H9 (cell line): ENCODE results near the gene AGXT. TPM values are rescaled to one million over a fixed set of nuclear protein-coding genes. Genes with fewer than 3 reads are reported as not detected.
A peak's percentile ranks its signal among the peaks of the same experiment; 100 is the strongest.

Experiments
- DNase-seq: peaks from one replicate; pipeline ENCODE4 v3.0.0-alpha.2; 2017
- H2AFZ ChIP-seq: one replicate; pipeline ENCODE4 v1.6.1; 2013; ENCODE audit warnings: mild to moderate bottlenecking, low read length, control low read depth, moderate library complexity
- H2AK5ac ChIP-seq: 2 replicates; pipeline ENCODE4 v1.6.1; 2013; ENCODE audit warnings: low read length, control low read depth, mixed read lengths; ENCODE audit not compliant: insufficient read length
- H2BK120ac ChIP-seq: one replicate; pipeline ENCODE4 v1.6.1; 2013; ENCODE audit warnings: low read depth, mild to moderate bottlenecking, low read length, control low read depth, inconsistent platforms; ENCODE audit not compliant: poor library complexity, severe bottlenecking
- H2BK12ac ChIP-seq: 2 replicates; pipeline ENCODE4 v1.6.1; 2013; ENCODE audit warnings: low read length, control low read depth, mixed read lengths, low read depth; ENCODE audit not compliant: insufficient read length
- H2BK15ac ChIP-seq: 2 replicates; pipeline ENCODE4 v1.6.1; 2013; ENCODE audit warnings: low read depth, low read length, control low read depth
- H2BK20ac ChIP-seq: one replicate; pipeline ENCODE4 v1.6.1; 2013; ENCODE audit warnings: low read depth, mild to moderate bottlenecking, low read length, control low read depth, inconsistent platforms; ENCODE audit not compliant: poor library complexity, severe bottlenecking
- H2BK5ac ChIP-seq: 2 replicates; pipeline ENCODE4 v1.6.1; 2013; ENCODE audit warnings: low read length, control low read depth, mixed read lengths; ENCODE audit not compliant: insufficient read length
- H3K14ac ChIP-seq: 2 replicates; pipeline ENCODE4 v1.6.1; 2013; ENCODE audit warnings: low read length, control low read depth; ENCODE audit not compliant: insufficient read depth
- H3K18ac ChIP-seq: 2 replicates; pipeline ENCODE4 v1.6.1; 2013; ENCODE audit warnings: low read depth, mild to moderate bottlenecking, mixed read lengths, low read length, control low read depth; ENCODE audit not compliant: insufficient read length
- H3K23ac ChIP-seq: 2 replicates; pipeline ENCODE4 v1.6.1; 2013; ENCODE audit warnings: low read length, control low read depth, mixed read lengths, low read depth; ENCODE audit not compliant: insufficient read length
- H3K23me2 ChIP-seq: 2 replicates; pipeline ENCODE4 v1.6.1; 2013; ENCODE audit warnings: low read depth, mild to moderate bottlenecking, mixed read lengths, low read length, control low read depth; ENCODE audit not compliant: insufficient read length, poor library complexity, severe bottlenecking
- H3K27ac ChIP-seq: 2 replicates; pipeline ENCODE4 v1.5.1; 2013; ENCODE audit warnings: low read length, control low read depth, mixed read lengths, low read depth; ENCODE audit not compliant: insufficient read length
- H3K27me3 ChIP-seq: 2 replicates; pipeline ENCODE4 v1.6.1; 2013; ENCODE audit warnings: low read length, control low read depth, inconsistent platforms; ENCODE audit not compliant: insufficient read depth
- H3K4ac ChIP-seq: 2 replicates; pipeline ENCODE4 v1.6.1; 2013; ENCODE audit warnings: low read depth, mild to moderate bottlenecking, control low read depth, inconsistent platforms, low read length, moderate library complexity
- H3K4me1 ChIP-seq: 2 replicates; pipeline ENCODE4 v1.6.1; 2013; ENCODE audit warnings: low read length, control low read depth, inconsistent platforms; ENCODE audit not compliant: insufficient read depth
- H3K4me2 ChIP-seq: 2 replicates; pipeline ENCODE4 v1.6.1; 2013; ENCODE audit warnings: low read length, control low read depth, mixed read lengths; ENCODE audit not compliant: insufficient read length, insufficient read depth
- H3K56ac ChIP-seq: 2 replicates; pipeline ENCODE4 v1.6.1; 2013; ENCODE audit warnings: low read depth, mild to moderate bottlenecking, mixed read lengths, low read length, control low read depth; ENCODE audit not compliant: insufficient read length
- H3K79me1 ChIP-seq: 2 replicates; pipeline ENCODE4 v1.6.1; 2013; ENCODE audit warnings: low read depth, mild to moderate bottlenecking, moderate library complexity, low read length, control low read depth, inconsistent platforms; ENCODE audit not compliant: insufficient read depth, poor library complexity, severe bottlenecking
- H3K79me2 ChIP-seq: 2 replicates; pipeline ENCODE4 v1.6.1; 2013; ENCODE audit warnings: low read length, control low read depth, inconsistent platforms; ENCODE audit not compliant: insufficient read depth
- H3K9ac ChIP-seq: 2 replicates; pipeline ENCODE4 v1.6.1; 2013; ENCODE audit warnings: low read length, control low read depth, mixed read lengths; ENCODE audit not compliant: insufficient read length; ENCODE audit errors: extremely low read depth
- H3K9me3 ChIP-seq: one replicate; pipeline ENCODE4 v1.6.1; 2013; ENCODE audit warnings: low read depth, low read length, inconsistent platforms; ENCODE audit not compliant: control insufficient read depth
- H3T11ph ChIP-seq: one replicate; pipeline ENCODE4 v1.6.1; 2013; ENCODE audit warnings: mild to moderate bottlenecking, low read length, control low read depth, inconsistent platforms
- H4K20me1 ChIP-seq: one replicate; pipeline ENCODE4 v1.6.1; 2013; ENCODE audit not compliant: control insufficient read depth, insufficient read length, insufficient read depth
- H4K5ac ChIP-seq: 2 replicates; pipeline ENCODE4 v1.6.1; 2013; ENCODE audit warnings: low read depth, mild to moderate bottlenecking, mixed read lengths, low read length, control low read depth; ENCODE audit not compliant: insufficient read length
- H4K8ac ChIP-seq: replicated peaks from 2 replicates; pipeline ENCODE4 v1.6.1; 2013; ENCODE audit warnings: low read length, control low read depth, mixed read lengths, low read depth; ENCODE audit not compliant: insufficient read length
- H4K91ac ChIP-seq: 2 replicates; pipeline ENCODE4 v1.6.1; 2013; ENCODE audit warnings: low read depth, mild to moderate bottlenecking, moderate library complexity, mixed read lengths, low read length, control low read depth; ENCODE audit not compliant: insufficient read length
- H3K27ac Mint-ChIP-seq, 3 experiments: 2 replicates in 2 of 3; 3 replicates in 1 of 3; pipeline ENCODE4 v1.8.0; 2020 to 2021; ENCODE audit warnings: mixed read lengths in 3 of 3, mild to moderate bottlenecking in 1 of 3, moderate library complexity in 1 of 3
- H3K27me3 Mint-ChIP-seq: 2 replicates; pipeline ENCODE4 v1.8.0; 2021; ENCODE audit warnings: low read depth, mild to moderate bottlenecking, moderate library complexity, mixed read lengths
- H3K36me3 Mint-ChIP-seq, 3 experiments: 2 replicates in 2 of 3; 3 replicates in 1 of 3; pipeline ENCODE4 v1.8.0; 2020 to 2021; ENCODE audit warnings: low read depth in 3 of 3, mixed read lengths in 3 of 3; ENCODE audit not compliant: insufficient read depth in 1 of 3
- H3K4me1 Mint-ChIP-seq, 2 experiments: 2 replicates each; pipeline ENCODE4 v1.8.0; 2020; ENCODE audit warnings: mixed read lengths in 2 of 2
- H3K4me3 Mint-ChIP-seq, 2 experiments: 2 replicates in 1 of 2; 3 replicates in 1 of 2; pipeline ENCODE4 v1.8.0; 2020 to 2021; ENCODE audit warnings: mild to moderate bottlenecking in 2 of 2, mixed read lengths in 2 of 2, moderate library complexity in 1 of 2
- H3K9me3 Mint-ChIP-seq, 2 experiments: 2 replicates in 1 of 2; 3 replicates in 1 of 2; pipeline ENCODE4 v1.8.0; 2020; ENCODE audit warnings: mild to moderate bottlenecking in 2 of 2, mixed read lengths in 2 of 2, moderate library complexity in 1 of 2
- CTCF ChIP-seq: fragments of 200-600 bp; sonication (generic); conservative IDR thresholded peaks from 3 replicates; pipeline ENCODE4 v1.8.0; 2021; ENCODE audit warnings: antibody characterized with exemption, mild to moderate bottlenecking
- WGBS: extraction: QIAGEN DNeasy Blood & Tissue Kit; methylation state at CpG from one replicate; pipeline ENCODE4 v1.1.7; 2013; ENCODE audit warnings: missing lambda C conversion rate, low lambda C conversion rate, mixed read lengths; ENCODE audit not compliant: insufficient read length; ENCODE audit errors: extremely low coverage; 5-methylcytosine and 5-hydroxymethylcytosine counted together
- total RNA-seq: library from RNA; stranded (reverse); gene quantifications from 2 replicates; pipeline ENCODE4 v1.2.1, GENCODE V29; 2021

The AGXT gene
- total RNA-seq, 1 experiment from 2014 or later: not detected

GRCh38 chr2:240832205-240832727, 36.4 kb upstream of the AGXT start:
- no peaks in the 10 kb centered on the region for H4K20me1 ChIP-seq
- H2BK5ac ChIP-seq: no peak overlapping the region
- Mint-ChIP-seq H3K27me3 (peaks cover 61% of the 10 kb centered on the region), H3K4me3 (peak overlapping the region; percentile 63 to 88), H3K36me3 (no peaks in the 10 kb centered on the region; a peak in 1 of 7 replicates), H3K9me3 (no peaks in the 10 kb centered on the region; a peak in 1 of 5 replicates), H3K4me1 (peaks cover 2 to 7% of the 10 kb centered on the region in 2 experiments), H3K27ac (no peak overlapping the region)
- no peaks in the 10 kb centered on the region for H3K79me1 ChIP-seq
- H3K4me1 ChIP-seq: no peaks in the 10 kb centered on the region
- no peak overlapping the region for H4K5ac ChIP-seq
- H3K4me2 ChIP-seq: peak overlapping the region; percentile 98
- H4K91ac ChIP-seq: no peak overlapping the region
- H3K14ac ChIP-seq: no peak overlapping the region
- no peak overlapping the region for H2BK120ac ChIP-seq
- no peak overlapping the region for H3K4ac ChIP-seq
- peaks cover 6% of the 10 kb centered on the region for H3K23me2 ChIP-seq
- H3K23ac ChIP-seq: no peak overlapping the region
- H2BK12ac ChIP-seq: no peak overlapping the region
- H3K79me2 ChIP-seq: no peaks in the 10 kb centered on the region
- H3K18ac ChIP-seq: no peak overlapping the region
- WGBS: no CpG with 5 or more reads among the region's 54 CpGs
- no peak overlapping the region for H2BK20ac ChIP-seq
- H2BK15ac ChIP-seq: no peak overlapping the region
- no peak overlapping the region for H3K27ac ChIP-seq
- no peak overlapping the region for H3T11ph ChIP-seq
- H4K8ac ChIP-seq: no peak overlapping the region
- H3K9me3 ChIP-seq: no peaks in the 10 kb centered on the region
- peaks cover 2% of the 10 kb centered on the region for H3K27me3 ChIP-seq
- peak; percentile 97 for DNase-seq
- H2AFZ ChIP-seq: peak overlapping the region; percentile 78
- H2AK5ac ChIP-seq: no peak overlapping the region
- no peak overlapping the region for H3K56ac ChIP-seq
- H3K9ac ChIP-seq: no peak overlapping the region
- no peak for TF ChIP-seq CTCF
